Epithelial cell of esophagus (primary cell): Measurements from ENCODE around the gene GALNT15.

Experiments used
- DNase-seq: peaks from one replicate; pipeline ENCODE4 v3.0.0; 2010; ENCODE audit warnings: low read depth
- H3K4me3 ChIP-seq: 2 replicates; pipeline ENCODE4 v1.5.1; 2011; ENCODE audit warnings: mild to moderate bottlenecking, low read length, control low read depth
- CTCF ChIP-seq: IDR thresholded peaks from 2 replicates; pipeline ENCODE4 v1.5.1; 2011; ENCODE audit warnings: low read depth, mild to moderate bottlenecking, low read length, control low read depth, inconsistent platforms; ENCODE audit not compliant: insufficient read depth; ENCODE audit errors: missing control alignments

The GALNT15 gene

GRCh38 chr3:16136055-16136454 is 38.4 kb upstream of the GALNT15 start:
- H3K4me3 ChIP-seq = no peak overlapping the region
- no peak for TF ChIP-seq CTCF
- DNase-seq = no peak

- DNase-seq = no peak
- no peak for TF ChIP-seq CTCF
- no peak overlapping the region for H3K4me3 ChIP-seq
Observed at GRCh38 chr3:16137044-16137443, 37.4 kb upstream of the GALNT15 start.

GRCh38 chr3:16137977-16138376 is 36.5 kb upstream of the GALNT15 start:
- DNase-seq = no peak
- H3K4me3 ChIP-seq = no peak overlapping the region
- TF ChIP-seq CTCF = no peak

GRCh38 chr3:16140116-16140893 is 34.2 kb upstream of the GALNT15 start:
- peak; percentile 74 for DNase-seq
- no peak for TF ChIP-seq CTCF
- no peak overlapping the region for H3K4me3 ChIP-seq

- no peak for TF ChIP-seq CTCF
Observed at GRCh38 chr3:16140894-16141285, 33.6 kb upstream of the GALNT15 start.

GRCh38 chr3:16142350-16143025 is 32.0 kb upstream of the GALNT15 start:
- no peak overlapping the region for H3K4me3 ChIP-seq
- DNase-seq = no peak
- TF ChIP-seq CTCF = no peak

More at GRCh38 chr3:16140894-16141285, 33.6 kb upstream of the GALNT15 start:
- H3K4me3 ChIP-seq = no peak overlapping the region
- peak; percentile 68 for DNase-seq
